ENCODE data around the gene UBN1. TPM values are rescaled to one million over a fixed set of nuclear protein-coding genes. Genes with fewer than 3 reads are reported as not detected.

UBN1 gene
- total RNA-seq, 4 donors from 2014 or later = 24.5 to 47.4 (median 29.2) TPM

GRCh38 chr16:4826526-4826925 lies 20.8 kb upstream of the UBN1 start:
- H3K36me3 ChIP-seq = peaks cover 0 to 100% (median 44%) of the 10 kb centered on the region in 3 donors
- H3K4me3 ChIP-seq = no peak overlapping the region
- WGBS, 2 donors = 93 to 96% methylated on average over 4 of the region's 4 CpGs
- H3K27ac ChIP-seq = no peak overlapping the region
- DNase-seq (ENCODE audit: low spot score in 2 of 2) = no peak
- TF ChIP-seq EP300 (IDR thresholded peaks at IDR 0.05) (no peak), POLR2A (IDR thresholded peaks at IDR 0.05) (no peak)
- TF ChIP-seq, protein P1, sequence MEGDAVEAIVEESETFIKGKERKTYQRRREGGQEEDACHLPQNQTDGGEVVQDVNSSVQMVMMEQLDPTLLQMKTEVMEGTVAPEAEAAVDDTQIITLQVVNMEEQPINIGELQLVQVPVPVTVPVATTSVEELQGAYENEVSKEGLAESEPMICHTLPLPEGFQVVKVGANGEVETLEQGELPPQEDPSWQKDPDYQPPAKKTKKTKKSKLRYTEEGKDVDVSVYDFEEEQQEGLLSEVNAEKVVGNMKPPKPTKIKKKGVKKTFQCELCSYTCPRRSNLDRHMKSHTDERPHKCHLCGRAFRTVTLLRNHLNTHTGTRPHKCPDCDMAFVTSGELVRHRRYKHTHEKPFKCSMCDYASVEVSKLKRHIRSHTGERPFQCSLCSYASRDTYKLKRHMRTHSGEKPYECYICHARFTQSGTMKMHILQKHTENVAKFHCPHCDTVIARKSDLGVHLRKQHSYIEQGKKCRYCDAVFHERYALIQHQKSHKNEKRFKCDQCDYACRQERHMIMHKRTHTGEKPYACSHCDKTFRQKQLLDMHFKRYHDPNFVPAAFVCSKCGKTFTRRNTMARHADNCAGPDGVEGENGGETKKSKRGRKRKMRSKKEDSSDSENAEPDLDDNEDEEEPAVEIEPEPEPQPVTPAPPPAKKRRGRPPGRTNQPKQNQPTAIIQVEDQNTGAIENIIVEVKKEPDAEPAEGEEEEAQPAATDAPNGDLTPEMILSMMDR (IDR thresholded peaks at IDR 0.05) = no peak
- no peaks in the 10 kb centered on the region for H3K27me3 ChIP-seq
- H3K4me1 ChIP-seq = no peaks in the 10 kb centered on the region
- H3K9me3 ChIP-seq = no peaks in the 10 kb centered on the region

DNA sequence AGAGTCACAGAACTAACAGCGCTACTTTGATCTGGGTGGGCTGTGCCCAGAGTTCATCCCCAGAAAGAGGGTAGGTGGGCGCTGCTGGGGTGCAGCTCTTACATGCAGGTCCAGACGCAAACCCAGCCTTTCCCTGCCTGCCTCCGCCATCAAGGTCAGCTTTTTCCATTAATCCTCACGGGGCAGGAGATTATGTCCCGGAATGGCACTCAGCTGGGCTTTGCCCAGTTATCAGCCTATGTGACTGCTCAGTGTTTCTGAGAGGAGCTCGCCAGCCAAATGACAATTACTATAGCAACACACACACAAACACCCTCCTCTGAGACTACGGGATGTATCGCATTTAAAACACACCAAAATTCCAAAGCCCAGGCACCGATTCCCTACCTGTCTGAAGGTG lies 20.3 kb upstream of the UBN1 start:
- WGBS, 2 donors = 88 to 93% methylated on average over 10 of the region's 10 CpGs
- H3K9me3 ChIP-seq = no peaks in the 10 kb centered on the region
- H3K36me3 ChIP-seq = peaks cover 0 to 100% (median 44%) of the 10 kb centered on the region in 3 donors

GRCh38 chr16:4828567-4829321 lies 18.5 kb upstream of the UBN1 start:
- no peak overlapping the region for H3K27ac ChIP-seq
- no peak for DNase-seq (ENCODE audit: low spot score in 2 of 2)
- no peaks in the 10 kb centered on the region for H3K27me3 ChIP-seq
- H3K4me1 ChIP-seq = no peaks in the 10 kb centered on the region
- TF ChIP-seq POLR2A (IDR thresholded peaks at IDR 0.05) (no peak), EP300 (IDR thresholded peaks at IDR 0.05) (no peak)
- TF ChIP-seq, protein P1 (IDR thresholded peaks at IDR 0.05) = no peak
- no peaks in the 10 kb centered on the region for H3K9me3 ChIP-seq
- no peak overlapping the region for H3K4me3 ChIP-seq
- 88 to 91% methylated on average over 11 of the region's 11 CpGs for WGBS, 2 donors
- H3K36me3 ChIP-seq = peaks cover 0 to 99% (median 43%) of the 10 kb centered on the region in 3 donors

More for the DNA sequence above, 20.3 kb upstream of the UBN1 start:
- H3K4me1 ChIP-seq = no peaks in the 10 kb centered on the region
- no peak overlapping the region for H3K27ac ChIP-seq
- TF ChIP-seq POLR2A (IDR thresholded peaks at IDR 0.05) (no peak), EP300 (IDR thresholded peaks at IDR 0.05) (no peak)
- TF ChIP-seq, protein P1 (IDR thresholded peaks at IDR 0.05) = no peak
- H3K4me3 ChIP-seq = no peak overlapping the region
- DNase-seq (ENCODE audit: low spot score in 2 of 2) = no peak
- H3K27me3 ChIP-seq = no peaks in the 10 kb centered on the region

- 89 to 92% methylated on average over 7 of the region's 7 CpGs for WGBS, 2 donors
- Histone ChIP-seq H3K27me3 (no peaks in the 10 kb centered on the region), H3K27ac (no peak overlapping the region), H3K4me1 (no peaks in the 10 kb centered on the region), H3K9me3 (no peaks in the 10 kb centered on the region), H3K4me3 (no peak overlapping the region), H3K36me3 (peaks cover 0 to 98% (median 32%) of the 10 kb centered on the region in 3 donors)
- TF ChIP-seq EP300 (IDR thresholded peaks at IDR 0.05) = no peak
- TF ChIP-seq POLR2A (IDR thresholded peaks at IDR 0.05) = no peak
- TF ChIP-seq, protein P1 (IDR thresholded peaks at IDR 0.05) = no peak
- no peak for DNase-seq (ENCODE audit: low spot score in 2 of 2)
Observed at GRCh38 chr16:4830408-4830807, 16.9 kb upstream of the UBN1 start.

DNA sequence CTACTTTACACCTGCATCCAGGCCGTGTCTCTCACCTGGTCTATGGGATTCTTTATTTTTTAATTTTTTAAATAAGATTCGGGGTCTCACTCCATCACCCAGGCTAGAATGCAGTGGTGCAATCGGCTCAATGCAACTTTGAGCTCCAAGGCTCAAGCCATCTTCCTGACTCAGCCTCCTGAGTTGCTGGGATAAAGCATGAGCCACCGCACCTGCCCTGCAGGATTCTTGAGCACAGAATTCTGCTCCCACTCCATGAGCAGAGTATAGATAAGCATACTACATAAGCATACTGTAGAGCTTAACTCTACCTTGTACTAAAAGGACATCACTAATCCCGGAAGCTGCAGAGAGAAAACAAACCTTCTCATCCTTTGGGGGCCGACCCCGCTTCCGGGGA lies 15.7 kb upstream of the UBN1 start:
- H3K36me3 ChIP-seq = peaks cover 0 to 97% (median 30%) of the 10 kb centered on the region in 3 donors

More for the DNA sequence above, 15.7 kb upstream of the UBN1 start:
- 93 to 98% methylated on average over 8 of the region's 8 CpGs for WGBS, 2 donors
- DNase-seq (ENCODE audit: low spot score in 2 of 2) = no peak
- TF ChIP-seq EP300 (IDR thresholded peaks at IDR 0.05) (no peak), POLR2A (IDR thresholded peaks at IDR 0.05) (no peak)
- TF ChIP-seq, protein P1 (IDR thresholded peaks at IDR 0.05) = no peak
- no peaks in the 10 kb centered on the region for H3K27me3 ChIP-seq
- H3K9me3 ChIP-seq = no peaks in the 10 kb centered on the region
- no peak overlapping the region for H3K4me3 ChIP-seq
- H3K27ac ChIP-seq = no peak overlapping the region
- H3K4me1 ChIP-seq = no peaks in the 10 kb centered on the region

Measured in tibial nerve (tissue), 4 donors.